ENCODE measurements around the gene ECEL1.

GRCh38 chr2:232458661-232459418, 28.8 kb downstream of the ECEL1 start:
- TF ChIP-seq, protein P1, sequence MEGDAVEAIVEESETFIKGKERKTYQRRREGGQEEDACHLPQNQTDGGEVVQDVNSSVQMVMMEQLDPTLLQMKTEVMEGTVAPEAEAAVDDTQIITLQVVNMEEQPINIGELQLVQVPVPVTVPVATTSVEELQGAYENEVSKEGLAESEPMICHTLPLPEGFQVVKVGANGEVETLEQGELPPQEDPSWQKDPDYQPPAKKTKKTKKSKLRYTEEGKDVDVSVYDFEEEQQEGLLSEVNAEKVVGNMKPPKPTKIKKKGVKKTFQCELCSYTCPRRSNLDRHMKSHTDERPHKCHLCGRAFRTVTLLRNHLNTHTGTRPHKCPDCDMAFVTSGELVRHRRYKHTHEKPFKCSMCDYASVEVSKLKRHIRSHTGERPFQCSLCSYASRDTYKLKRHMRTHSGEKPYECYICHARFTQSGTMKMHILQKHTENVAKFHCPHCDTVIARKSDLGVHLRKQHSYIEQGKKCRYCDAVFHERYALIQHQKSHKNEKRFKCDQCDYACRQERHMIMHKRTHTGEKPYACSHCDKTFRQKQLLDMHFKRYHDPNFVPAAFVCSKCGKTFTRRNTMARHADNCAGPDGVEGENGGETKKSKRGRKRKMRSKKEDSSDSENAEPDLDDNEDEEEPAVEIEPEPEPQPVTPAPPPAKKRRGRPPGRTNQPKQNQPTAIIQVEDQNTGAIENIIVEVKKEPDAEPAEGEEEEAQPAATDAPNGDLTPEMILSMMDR (IDR thresholded peaks at IDR 0.05; ENCODE audit: insufficient read depth, low read length, poor library complexity, severe bottlenecking), result no peak
- TF ChIP-seq EZH2phosphoT487 (conservative IDR thresholded peaks at IDR 0.05; ENCODE audit: low read length), result no peak
